Adipose tissue (tissue), 3 donors: ENCODE measurements around the gene KDM4B. TPM values are rescaled to one million over a fixed set of nuclear protein-coding genes. Genes with fewer than 3 reads are reported as not detected.

Experiments used
- H3K27ac ChIP-seq: one replicate; pipeline ENCODE4 v1.5.1; 2013; ENCODE audit warnings: low read depth, low read length
- WGBS, 3 donors: extraction: QIAGEN DNeasy Blood & Tissue Kit; methylation state at CpG; one replicate each; pipeline ENCODE4 v1.1.7; 2013; 5-methylcytosine and 5-hydroxymethylcytosine counted together
- polyA plus RNA-seq, 3 donors: library from polyadenylated mRNA; stranded (reverse); fragments of 200-250 nt; gene quantifications; one replicate each; pipeline ENCODE4 v1.2.3, GENCODE V29; 2013
- donor health status: healthy with polysubstance abuse.
- donor health status: Bipolar disorder and iron deficiency.
- donor health status: healthy.

Gene KDM4B
- polyA plus RNA-seq, 3 donors: 8.6 to 17.5 (median 16.1) TPM

DNA sequence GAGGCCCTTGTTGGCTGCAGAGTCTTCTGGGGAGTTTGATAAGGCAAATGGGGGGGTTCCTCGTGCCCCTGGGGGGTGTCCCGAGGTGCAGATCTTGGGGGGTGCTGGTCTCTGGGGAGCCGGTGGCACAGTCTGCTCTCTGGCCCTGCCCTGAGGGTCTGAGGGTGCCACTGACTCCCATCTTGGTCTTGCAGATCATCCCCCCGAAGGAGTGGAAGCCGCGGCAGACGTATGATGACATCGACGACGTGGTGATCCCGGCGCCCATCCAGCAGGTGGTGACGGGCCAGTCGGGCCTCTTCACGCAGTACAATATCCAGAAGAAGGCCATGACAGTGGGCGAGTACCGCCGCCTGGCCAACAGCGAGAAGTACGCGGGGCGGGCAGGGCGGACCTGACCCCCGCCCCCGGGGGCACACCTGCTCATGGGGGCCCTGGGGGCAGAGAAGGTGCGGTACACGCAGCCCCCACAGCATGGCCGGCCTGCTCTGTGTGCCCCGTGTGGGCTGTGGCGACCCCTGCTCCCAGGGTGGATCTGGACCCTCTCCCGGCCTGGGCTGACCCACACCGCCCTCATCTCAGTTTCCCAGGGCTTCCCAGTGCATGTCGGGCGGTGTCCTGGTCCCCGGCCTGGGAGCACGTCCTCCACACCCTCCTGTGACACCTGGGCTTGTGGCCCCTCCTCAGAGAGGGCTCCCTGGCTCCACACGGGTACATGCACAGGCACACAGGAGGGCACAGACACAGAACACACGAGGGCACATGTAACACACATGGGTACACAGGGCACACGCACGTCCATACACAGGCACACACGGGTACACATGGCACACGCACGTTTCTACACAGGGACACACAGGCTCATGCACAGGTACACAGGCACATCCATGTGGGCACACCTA lies 71.0 kb downstream of the KDM4B start:
- no peak overlapping the region for H3K27ac ChIP-seq
- WGBS, 3 donors: 94 to 96% (median 95%) methylated on average over 43 of the region's 43 CpGs

- 88 to 92% (median 92%) methylated on average over 28 of the region's 28 CpGs for WGBS, 3 donors
- no peak overlapping the region for H3K27ac ChIP-seq
Measured at GRCh38 chr19:5040544-5041167, 71.7 kb downstream of the KDM4B start.

DNA sequence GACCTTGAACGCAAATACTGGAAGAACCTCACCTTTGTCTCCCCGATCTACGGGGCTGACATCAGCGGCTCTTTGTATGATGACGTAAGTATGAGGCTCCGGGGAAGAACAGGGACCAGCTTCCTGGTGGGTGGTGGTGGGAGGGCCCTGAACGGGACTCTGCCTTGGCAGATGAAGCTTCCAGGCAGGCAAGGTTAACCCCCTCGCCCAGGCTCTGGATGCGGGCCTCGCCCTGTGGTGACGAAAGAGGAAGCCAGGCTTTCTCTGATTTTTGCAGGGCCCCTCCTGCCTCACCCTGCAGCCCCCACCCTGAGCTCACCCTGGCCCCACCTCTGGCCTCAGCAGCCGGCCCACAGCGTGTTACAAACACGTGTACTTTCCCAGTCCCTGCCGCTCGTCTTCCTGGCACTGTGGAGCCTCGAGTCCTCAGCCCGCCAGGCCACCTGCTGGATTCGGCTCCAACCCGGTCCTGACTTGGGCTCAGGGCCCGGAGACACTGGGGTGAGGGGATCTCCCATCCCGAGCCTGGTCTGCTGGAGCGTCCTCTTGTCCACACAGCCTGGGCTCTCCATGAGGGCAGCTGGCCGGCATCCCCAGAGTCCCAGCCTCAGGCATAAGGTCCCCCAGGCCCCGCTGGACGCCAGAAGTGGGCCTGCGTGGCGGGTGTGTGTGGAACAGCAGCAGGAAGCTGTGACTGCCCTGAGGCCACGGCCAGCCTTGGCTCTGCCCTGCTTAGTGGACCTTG lies 72.4 kb downstream of the KDM4B start:
- H3K27ac ChIP-seq: no peak overlapping the region
- WGBS, 3 donors: 71 to 84% (median 72%) methylated on average over 29 of the region's 29 CpGs

GRCh38 chr19:5041913-5042187 lies 72.9 kb downstream of the KDM4B start:
- H3K27ac ChIP-seq: no peak overlapping the region
- WGBS, 3 donors: 90 to 95% (median 91%) methylated on average over 11 of the region's 11 CpGs

- no peak overlapping the region for H3K27ac ChIP-seq
- WGBS, 3 donors: 83 to 85% (median 84%) methylated on average over 18 of the region's 18 CpGs
Measured at GRCh38 chr19:5042556-5042955, 73.6 kb downstream of the KDM4B start.

DNA sequence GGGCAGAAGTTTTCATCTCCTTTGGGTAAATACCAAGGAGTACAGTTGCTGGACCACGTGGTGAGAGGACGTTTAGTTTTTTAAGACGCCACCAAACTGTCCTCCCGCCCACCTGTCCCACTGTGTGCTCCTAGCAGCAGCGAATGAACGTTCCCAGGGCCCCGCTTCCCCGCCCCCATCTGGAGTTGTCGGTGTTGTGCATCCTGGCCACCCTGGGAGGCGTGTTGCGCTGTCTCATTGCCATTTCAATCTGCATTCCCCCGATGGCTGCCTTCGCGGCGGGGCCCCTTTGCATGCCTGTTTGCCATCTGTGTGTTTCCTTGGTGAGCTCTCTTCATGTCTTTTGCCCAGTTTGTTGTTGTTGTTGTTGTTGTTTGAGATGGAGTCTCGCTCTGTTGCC lies 76.1 kb downstream of the KDM4B start:
- no peak overlapping the region for H3K27ac ChIP-seq
- WGBS, 3 donors: 92 to 94% (median 93%) methylated on average over 16 of the region's 16 CpGs

- no peak overlapping the region for H3K27ac ChIP-seq
- WGBS, 3 donors: 30 to 84% (median 81%) methylated on average over 8 of the region's 8 CpGs
Measured at GRCh38 chr19:5045956-5046338, 77.0 kb downstream of the KDM4B start.

- H3K27ac ChIP-seq: no peak overlapping the region
- 32 to 82% (median 73%) methylated on average over 19 of the region's 19 CpGs for WGBS, 3 donors
Measured at GRCh38 chr19:5046339-5047039, 77.6 kb downstream of the KDM4B start.

DNA sequence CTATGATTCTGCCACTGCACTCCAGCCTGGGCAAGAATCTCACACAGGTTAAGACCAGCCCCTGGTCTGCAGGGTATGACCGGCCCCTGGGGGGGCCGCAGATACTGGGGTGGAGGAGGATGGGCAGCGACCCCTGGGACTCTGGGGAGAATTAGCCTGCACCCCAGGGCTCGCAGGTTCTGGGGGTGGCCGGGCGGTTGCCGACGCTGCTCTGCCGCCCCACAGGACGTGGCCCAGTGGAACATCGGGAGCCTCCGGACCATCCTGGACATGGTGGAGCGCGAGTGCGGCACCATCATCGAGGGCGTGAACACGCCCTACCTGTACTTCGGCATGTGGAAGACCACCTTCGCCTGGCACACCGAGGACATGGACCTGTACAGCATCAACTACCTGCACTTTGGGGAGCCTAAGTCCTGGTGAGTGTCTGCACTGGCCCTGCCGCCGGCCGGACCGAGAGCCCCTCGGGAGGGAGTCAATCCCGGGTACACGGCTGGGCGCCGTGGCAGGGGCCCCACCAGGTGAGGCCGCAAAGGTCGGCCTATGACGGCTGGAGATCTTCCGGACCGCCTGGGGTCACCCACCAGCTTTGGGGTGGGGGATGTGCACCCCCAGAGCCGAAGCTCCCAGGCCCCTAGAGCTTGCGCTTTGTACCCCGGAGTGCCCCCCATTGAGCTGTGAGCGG lies 78.5 kb downstream of the KDM4B start:
- WGBS, 3 donors: 93 to 96% (median 95%) methylated on average over 39 of the region's 39 CpGs
- no peak overlapping the region for H3K27ac ChIP-seq

DNA sequence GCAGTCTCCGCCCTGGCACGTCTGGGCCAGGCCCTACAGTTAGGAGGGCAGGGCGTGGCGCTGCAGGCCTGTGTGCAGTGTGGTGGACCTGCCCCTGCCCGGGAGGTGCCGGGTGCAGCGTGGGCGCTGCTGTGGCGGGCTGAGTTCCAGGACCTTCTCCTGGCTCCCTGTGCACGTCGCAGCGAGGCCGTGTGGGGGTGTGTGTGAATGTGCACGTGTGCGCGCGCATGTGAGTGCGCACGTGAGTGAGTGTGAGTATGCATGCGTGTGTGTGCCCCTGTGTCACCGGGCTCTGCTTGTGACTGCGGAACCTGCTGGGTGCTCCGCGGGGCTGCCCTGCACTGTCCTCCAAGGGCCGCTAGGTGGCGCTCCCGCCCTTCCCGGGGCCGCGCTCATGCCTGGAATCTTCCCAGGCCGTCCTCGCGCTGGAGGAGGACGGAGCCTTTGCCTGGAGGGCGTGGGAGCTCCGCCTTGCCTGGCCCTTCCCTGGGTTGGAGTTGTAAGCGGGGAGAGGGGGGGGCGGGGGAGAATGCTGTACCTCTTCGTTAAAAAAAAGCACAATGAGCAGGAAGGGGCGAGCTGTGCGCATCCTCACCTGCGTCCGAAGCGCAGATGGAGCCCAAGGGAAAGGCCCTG lies 79.3 kb downstream of the KDM4B start:
- WGBS, 3 donors: 27 to 32% (median 28%) methylated on average over 34 to 44 of the region's 44 CpGs
- no peak overlapping the region for H3K27ac ChIP-seq

DNA sequence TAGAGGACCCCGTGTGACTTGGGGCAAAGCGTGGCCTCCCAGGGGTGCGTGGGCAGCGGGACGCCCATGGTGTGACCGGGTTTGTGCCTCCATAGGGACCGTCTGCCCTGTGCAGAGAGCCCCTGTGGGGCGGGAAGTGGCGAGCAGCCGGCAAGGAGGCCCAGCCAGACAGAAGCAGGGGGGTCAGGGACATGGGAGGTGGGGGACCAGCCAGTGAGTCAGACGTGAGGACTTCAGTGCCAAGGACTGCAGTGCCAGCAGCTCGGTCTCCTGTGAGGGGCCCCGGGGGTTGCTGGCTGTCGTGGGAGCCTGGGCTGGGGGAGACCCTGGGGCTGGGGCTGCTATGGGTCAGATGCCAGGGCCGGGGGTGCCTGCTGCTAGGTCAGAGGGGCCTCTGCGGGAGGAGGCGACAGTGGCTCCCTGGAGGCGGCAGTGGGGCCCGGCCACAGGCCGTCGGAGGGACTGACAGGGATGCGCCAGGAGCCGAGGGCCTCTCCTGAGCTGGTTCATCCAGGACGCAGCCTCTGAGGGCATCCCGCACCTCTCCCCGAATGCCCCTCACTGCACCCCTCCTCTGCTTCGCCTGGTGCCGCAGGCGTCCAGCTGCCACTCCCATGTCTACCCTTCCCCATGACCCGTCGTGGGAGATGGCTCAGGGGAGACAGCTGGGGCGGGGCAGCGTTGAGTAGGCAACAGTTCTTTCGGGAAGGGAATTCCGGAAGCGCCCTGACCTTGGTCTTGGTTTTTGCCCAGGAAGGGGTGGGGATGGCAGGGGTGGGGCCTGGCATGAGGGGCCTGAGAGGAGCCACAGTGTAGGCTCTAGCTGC lies 80.0 kb downstream of the KDM4B start:
- no peak overlapping the region for H3K27ac ChIP-seq

GRCh38 chr19:5049561-5049960 lies 80.6 kb downstream of the KDM4B start:
- WGBS, 3 donors: 83 to 94% (median 83%) methylated on average over 9 of the region's 9 CpGs
- H3K27ac ChIP-seq: no peak overlapping the region

More for the DNA sequence above, 80.0 kb downstream of the KDM4B start:
- 64 to 70% (median 66%) methylated on average over 20 to 36 of the region's 36 CpGs for whole genome bisulfite sequencing, 3 donors

DNA sequence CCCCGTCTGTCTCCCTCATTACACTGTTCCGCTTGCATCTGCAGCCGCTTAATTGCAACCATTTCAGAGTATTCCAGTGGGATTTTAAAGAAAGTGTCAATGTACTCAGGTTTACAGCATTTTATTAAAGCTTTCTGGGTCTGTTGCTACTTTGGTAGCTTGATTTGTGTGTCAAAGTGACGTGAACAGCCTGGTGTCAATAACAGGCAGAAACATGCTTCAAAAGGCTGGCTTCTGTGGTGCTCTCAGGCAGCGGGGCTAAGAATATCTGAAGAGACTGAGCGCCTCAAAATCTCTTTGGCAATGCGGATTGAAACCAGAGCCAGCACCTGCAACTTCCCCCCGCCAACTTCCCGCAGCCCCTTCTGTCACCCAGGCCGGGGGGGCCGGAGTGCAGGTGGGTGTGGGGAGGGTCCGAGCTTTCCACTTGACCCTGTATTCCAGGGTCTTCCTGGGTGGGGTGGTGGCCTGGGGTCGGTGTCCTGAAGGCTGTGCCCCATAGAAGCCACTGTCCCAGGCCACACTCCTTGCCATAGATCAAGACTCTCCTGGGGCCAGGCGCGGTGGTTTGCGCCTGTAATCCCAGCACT lies 81.2 kb downstream of the KDM4B start:
- H3K27ac ChIP-seq: no peak overlapping the region
- 89 to 95% (median 94%) methylated on average over 16 of the region's 16 CpGs for WGBS, 3 donors

DNA sequence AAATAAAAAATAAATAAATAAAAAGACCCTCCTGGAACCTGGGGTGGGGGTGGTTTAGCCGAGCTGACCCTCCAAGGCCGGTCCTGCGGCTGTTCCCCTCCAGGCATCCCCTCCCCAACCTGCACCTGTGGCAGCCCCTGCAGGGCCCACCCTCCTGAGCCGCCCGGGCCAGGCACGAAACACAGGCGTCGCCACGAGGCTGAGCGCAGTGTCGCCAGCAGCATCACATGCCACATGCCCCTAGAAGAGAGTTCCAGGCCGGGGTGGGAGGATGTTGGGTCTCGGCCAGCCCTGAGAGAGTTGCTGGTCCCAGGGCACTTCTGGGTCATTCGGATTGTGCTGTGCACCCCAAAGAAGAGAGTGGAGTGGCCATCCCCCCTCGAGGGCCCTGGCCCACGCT lies 82.0 kb downstream of the KDM4B start:
- WGBS, 3 donors: 89 to 94% (median 89%) methylated on average over 15 to 16 of the region's 16 CpGs
- no peak overlapping the region for H3K27ac ChIP-seq

GRCh38 chr19:5051619-5052018 lies 82.7 kb downstream of the KDM4B start:
- H3K27ac ChIP-seq: no peak overlapping the region
- WGBS, 3 donors: 95 to 98% (median 95%) methylated on average over 16 of the region's 16 CpGs

- 92 to 96% (median 96%) methylated on average over 10 to 13 of the region's 13 CpGs for WGBS, 3 donors
- no peak overlapping the region for H3K27ac ChIP-seq
Measured at GRCh38 chr19:5052515-5052914, 83.6 kb downstream of the KDM4B start.
